Activated CD4-positive, CD25-positive, alpha-beta regulatory T cell (primary cell): ENCODE results near the gene TLCD1.

Experiments used
- DNase-seq, 4 experiments: peaks; one replicate each; lab custom pipeline; 2025; lab: John Stamatoyannopoulos, UW

Gene TLCD1

GRCh38 chr17:28726226-28726626, at the start of gene TLCD1:
Gene TLCD1, minus strand, starts transcription at chr17:28726233. Its CDS starts 136 bp downstream, at chr17:28726097.
- peak; percentile 47 to 67 (median 59) for DNase-seq

DNA sequence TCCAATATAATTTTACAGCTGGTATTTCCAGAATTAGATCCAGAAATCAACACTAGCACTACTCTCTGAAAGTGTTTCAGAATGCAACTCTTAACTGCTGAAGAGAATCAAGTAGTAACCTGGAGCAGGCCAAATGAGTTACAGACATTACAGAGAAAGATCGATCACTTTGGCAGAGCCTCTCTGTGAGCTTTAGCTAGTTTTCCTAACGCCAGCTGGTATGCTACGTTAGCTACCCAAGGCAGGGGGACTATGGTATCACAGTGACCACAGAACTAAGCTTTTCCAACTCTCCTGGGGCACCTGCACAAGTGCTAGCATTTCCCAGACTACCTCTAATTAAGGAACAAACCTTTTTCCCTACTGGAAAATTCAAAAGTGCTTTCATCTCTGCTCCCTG, 48.2 kb upstream of the TLCD1 start:
- DNase-seq, result no peak

- DNase-seq, result no peak
Observed at GRCh38 chr17:28773736-28774135, 47.7 kb upstream of the TLCD1 start.

- no peak for DNase-seq
Observed at GRCh38 chr17:28765038-28765437, 39.0 kb upstream of the TLCD1 start.

GRCh38 chr17:28763804-28764266, 37.8 kb upstream of the TLCD1 start:
- DNase-seq, result peak; percentile 53 to 75 (median 67)

DNA sequence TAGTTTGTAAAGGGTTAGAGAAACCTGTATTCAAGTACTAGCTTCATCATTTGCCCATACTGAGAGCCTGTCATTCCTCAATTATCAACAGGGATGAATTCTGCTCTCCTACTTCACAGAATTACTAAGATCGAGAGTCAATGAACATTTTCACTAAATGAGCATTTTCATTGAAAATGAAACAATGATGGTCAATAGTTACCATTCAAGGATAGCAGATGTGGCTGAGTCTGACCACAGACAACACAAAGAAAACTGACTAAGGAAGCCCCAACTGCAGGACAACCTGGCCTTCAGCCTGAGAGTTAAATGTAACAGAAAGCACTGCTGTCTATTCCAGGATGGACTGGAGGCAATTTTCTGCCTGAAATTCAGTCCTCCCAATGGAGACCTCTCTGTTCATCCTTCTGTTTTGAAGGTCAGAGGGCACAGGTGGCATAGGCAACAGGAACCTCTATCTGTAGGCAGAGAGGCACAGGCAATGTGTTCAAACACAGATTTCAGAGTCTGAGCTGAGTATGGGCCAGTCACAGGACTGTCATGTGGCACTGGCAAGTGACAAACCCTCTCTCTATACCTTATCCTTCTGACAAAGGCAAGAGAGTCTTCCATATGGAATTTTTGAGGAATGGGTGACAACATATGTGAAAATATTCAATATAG, 37.2 kb upstream of the TLCD1 start:
- DNase-seq, result no peak

DNA sequence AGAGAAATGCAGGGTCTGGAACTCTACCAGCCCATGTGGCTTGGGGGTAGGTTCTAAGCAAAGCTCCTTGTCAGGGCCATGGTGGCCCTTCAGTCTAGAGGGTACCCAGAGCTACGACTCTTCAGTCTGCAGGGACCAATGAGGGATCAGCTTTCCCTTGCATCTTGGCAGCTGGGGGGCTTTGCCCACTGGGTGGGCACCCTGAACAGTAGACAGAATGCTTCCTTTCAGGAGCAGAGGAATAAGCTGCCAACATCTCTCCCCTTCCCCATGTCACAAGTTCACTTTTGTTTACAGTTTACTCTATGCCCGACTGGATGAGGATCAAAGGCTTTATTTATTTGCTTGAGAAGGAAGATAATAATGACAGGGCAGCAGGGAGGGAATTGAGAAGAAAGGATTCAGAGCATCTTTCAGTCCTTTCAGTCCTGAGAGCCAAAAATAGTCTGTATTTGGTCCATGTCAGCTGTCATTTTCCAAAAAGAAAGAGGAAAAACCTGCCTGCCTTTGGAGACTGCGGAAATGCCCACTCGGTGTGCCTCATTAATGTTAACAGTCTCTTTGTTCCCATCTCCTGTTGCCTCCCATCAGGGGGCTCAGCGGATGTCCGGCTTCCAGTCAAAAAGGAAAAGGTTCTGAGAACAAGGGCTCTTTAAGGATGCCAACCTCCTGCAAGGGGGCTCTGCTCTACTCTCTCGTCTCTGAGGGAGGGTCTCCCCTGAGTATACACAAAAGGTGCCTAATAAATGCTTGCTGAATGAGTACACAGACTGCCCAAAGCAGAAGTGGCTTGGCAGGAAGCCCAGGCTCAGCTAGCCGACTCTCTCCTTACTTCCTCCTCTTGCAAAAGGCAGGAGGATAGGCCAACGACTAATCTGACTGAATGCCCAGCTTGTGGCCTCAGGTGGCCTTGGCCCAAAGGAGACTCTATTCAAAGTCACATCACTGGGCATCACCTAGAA, 34.8 kb upstream of the TLCD1 start:
- DNase-seq, result no peak

GRCh38 chr17:28759256-28759865, 33.3 kb upstream of the TLCD1 start:
- DNase-seq, result no peak

GRCh38 chr17:28758411-28759121, 32.5 kb upstream of the TLCD1 start:
- DNase-seq, result no peak

DNA sequence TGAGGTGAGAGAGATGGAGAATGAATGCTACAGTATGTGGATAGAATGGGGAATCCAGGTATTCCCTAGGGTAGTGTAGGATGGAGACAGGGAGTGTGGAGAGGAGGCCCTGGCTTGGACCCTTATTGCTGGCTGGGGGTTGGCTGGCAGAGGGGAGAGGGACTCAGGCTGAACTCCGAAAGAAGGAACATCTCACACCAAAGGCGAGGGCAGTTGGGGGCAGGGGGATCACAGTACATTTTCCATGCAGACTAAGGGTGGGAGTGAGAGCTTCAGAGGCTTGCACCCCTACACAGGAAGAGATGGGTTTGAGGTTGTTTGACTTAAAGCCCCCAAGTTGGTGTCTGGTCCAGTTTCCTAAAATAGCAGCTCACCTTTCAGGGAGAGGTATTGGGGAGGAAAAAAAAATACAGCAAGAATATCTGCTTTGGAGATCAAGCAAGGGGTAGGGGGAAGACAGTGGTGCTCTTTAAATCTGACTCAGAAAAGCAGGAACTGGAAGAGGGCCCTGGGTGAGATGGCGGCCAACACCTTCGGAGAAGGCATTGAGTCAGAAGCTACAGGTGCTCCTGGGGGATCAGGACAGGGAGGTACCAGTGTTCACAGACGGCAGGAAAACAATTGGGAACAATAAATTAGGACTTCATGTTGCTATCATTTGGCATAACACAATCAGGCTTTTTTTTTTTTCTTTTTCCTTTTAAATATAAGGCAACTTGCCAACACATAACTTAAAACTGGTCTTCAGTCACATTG, 30.2 kb upstream of the TLCD1 start:
- no peak for DNase-seq

- no peak for DNase-seq
Observed at GRCh38 chr17:28755486-28755885, 29.5 kb upstream of the TLCD1 start.

- DNase-seq, result no peak
Observed at GRCh38 chr17:28751600-28752366, 25.8 kb upstream of the TLCD1 start.

GRCh38 chr17:28750178-28751047, 24.4 kb upstream of the TLCD1 start:
- DNase-seq, result peak; percentile 71 to 83 (median 75)

DNA sequence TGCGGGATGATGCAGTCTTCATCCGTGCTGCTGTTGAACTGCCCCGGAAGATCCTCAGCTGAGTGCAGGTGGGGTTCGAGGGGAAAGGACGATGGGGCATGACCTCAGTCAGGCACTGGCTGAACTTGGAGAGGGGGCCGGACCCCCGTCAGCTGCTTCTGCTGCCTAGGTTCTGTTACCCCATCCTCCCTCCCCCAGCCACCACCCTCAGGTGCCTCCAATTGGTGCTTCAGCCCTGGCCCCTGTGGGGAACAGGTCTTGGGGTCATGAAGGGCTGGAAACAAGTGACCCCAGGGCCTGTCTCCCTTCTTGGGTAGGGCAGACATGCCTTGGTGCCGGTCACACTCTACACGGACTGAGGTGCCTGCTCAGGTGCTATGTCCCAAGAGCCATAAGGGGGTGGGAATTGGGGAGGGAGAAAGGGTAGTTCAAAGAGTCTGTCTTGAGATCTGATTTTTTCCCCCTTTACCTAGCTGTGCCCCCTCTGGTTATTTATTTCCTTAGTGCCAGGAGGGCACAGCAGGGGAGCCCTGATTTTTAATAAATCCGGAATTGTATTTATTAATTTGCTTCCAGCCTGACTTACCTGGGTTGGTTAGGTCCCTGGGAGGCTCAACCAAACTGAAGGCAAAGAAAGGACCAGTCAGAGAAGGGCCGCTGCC, 23.6 kb upstream of the TLCD1 start:
- no peak for DNase-seq

GRCh38 chr17:28748852-28749515, 23.0 kb upstream of the TLCD1 start:
- DNase-seq, result no peak

DNA sequence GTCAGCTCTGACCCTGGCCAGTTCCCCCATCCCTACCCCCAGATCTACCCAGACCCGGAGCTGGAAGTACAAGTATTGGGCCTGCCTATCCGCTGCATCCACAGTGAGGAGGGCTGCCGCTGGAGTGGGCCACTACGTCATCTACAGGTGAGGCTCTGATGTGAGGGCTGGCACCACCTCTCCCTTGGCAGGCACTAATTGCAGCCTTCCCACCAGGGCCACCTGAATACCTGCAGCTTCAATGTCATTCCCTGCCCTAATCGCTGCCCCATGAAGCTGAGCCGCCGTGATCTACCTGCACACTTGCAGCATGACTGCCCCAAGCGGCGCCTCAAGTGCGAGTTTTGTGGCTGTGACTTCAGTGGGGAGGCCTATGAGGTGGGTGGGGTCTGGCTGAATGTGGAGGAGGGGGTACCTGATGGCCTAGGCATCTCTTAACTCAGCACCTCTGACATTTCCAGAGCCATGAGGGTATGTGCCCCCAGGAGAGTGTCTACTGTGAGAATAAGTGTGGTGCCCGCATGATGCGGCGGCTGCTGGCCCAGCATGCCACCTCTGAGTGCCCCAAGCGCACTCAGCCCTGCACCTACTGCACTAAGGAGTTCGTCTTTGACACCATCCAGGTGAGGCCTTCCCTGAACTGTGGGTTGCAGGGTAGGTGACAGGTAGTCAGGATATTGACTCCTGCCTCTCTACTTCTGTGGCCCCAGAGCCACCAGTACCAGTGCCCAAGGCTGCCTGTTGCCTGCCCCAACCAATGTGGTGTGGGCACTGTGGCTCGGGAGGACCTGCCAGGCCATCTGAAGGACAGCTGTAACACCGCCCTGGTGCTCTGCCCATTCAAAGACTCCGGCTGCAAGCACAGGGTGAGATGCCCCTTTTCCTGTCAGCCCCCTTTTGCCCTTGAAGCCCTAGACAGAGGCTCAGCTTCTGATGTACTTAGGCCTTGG, 22.0 kb upstream of the TLCD1 start:
- no peak for DNase-seq

GRCh38 chr17:28747051-28747691, 21.1 kb upstream of the TLCD1 start:
- no peak for DNase-seq
